Common myeloid progenitor, CD34-positive (primary cell): ENCODE measurements around the gene NR1H2.

Experiments
- CTCF ChIA-PET: fragments of 350-600 bp; sonication (Branson Sonifier 250); formaldehyde crosslinking; loops from one replicate; lab custom pipeline; 2021; ENCODE audit warnings: antibody characterized with exemption; lab: Charles Lee
- POLR2A ChIA-PET: fragments of 350-600 bp; sonication (Branson Sonifier 250); formaldehyde crosslinking; loops from one replicate; lab custom pipeline; 2021; ENCODE audit warnings: antibody characterized with exemption; lab: Charles Lee
- DNase-seq, 3 donors: peaks; one replicate each; pipeline versions ENCODE4 v3.0.0 to v3.0.0-alpha.2; 2013
- H3K27ac ChIP-seq, 2 experiments: 1 replicate in 1 of 2; 2 replicates in 1 of 2; pipeline ENCODE4 v1.7.0; 2013; ENCODE audit warnings: inconsistent platforms in 2 of 2, low read length in 2 of 2, mild to moderate bottlenecking in 2 of 2, low read depth in 1 of 2, moderate library complexity in 1 of 2; ENCODE audit not compliant: severe bottlenecking in 2 of 2, insufficient read depth in 1 of 2, poor library complexity in 1 of 2
- H3K27me3 ChIP-seq, 5 experiments: replicated peaks in 2 of 5; 1 replicate in 3 of 5; 2 replicates in 2 of 5; pipeline versions ENCODE4 v1.6.1 to v1.7.0; 2013; ENCODE audit warnings: low read length in 4 of 5, mild to moderate bottlenecking in 2 of 5, moderate library complexity in 2 of 5, inconsistent platforms in 1 of 5; ENCODE audit not compliant: insufficient read depth in 5 of 5, control insufficient read depth in 4 of 5
- H3K36me3 ChIP-seq, 4 experiments: 1 replicate in 2 of 4; 2 replicates in 2 of 4; pipeline versions ENCODE4 v1.6.1 to v1.7.0; 2013; ENCODE audit warnings: low read length in 3 of 4, control low read depth in 1 of 4, mild to moderate bottlenecking in 1 of 4; ENCODE audit not compliant: control insufficient read depth in 4 of 4, insufficient read depth in 4 of 4
- H3K4me1 ChIP-seq, 4 experiments: 1 replicate in 3 of 4; 2 replicates in 1 of 4; pipeline versions ENCODE4 v1.6.1 to v1.7.1; 2013; ENCODE audit warnings: low read length in 3 of 4, mild to moderate bottlenecking in 3 of 4, control low read depth in 1 of 4, inconsistent platforms in 1 of 4, moderate library complexity in 1 of 4; ENCODE audit not compliant: control insufficient read depth in 4 of 4, insufficient read depth in 4 of 4; ENCODE audit errors: control extremely low read depth in 1 of 4
- H3K4me3 ChIP-seq, 7 experiments: 1 replicate in 4 of 7; 2 replicates in 3 of 7; pipeline versions ENCODE4 v1.5.1 to v1.7.0; 2013; ENCODE audit warnings: mild to moderate bottlenecking in 7 of 7, low read length in 6 of 7, moderate library complexity in 6 of 7, inconsistent platforms in 2 of 7, low read depth in 2 of 7, control low read depth in 1 of 7; ENCODE audit not compliant: insufficient read depth in 4 of 7, control insufficient read depth in 1 of 7; ENCODE audit errors: extremely low read depth in 1 of 7
- H3K9me3 ChIP-seq, 5 experiments: 1 replicate in 4 of 5; 2 replicates in 1 of 5; pipeline versions ENCODE4 v1.6.1 to v1.7.1; 2013; ENCODE audit warnings: low read length in 4 of 5, mild to moderate bottlenecking in 2 of 5, inconsistent platforms in 1 of 5, low read depth in 1 of 5, moderate library complexity in 1 of 5; ENCODE audit not compliant: control insufficient read depth in 4 of 5, insufficient read depth in 2 of 5; ENCODE audit errors: control extremely low read depth in 1 of 5
- WGBS: methylation state at CpG from one replicate; pipeline ENCODE4 v1.1.5; 2013; ENCODE audit not compliant: insufficient coverage; 5-methylcytosine and 5-hydroxymethylcytosine counted together

Gene NR1H2

GRCh38 chr19:50379602-50380001 is 3.3 kb downstream of the NR1H2 start:
- DNase-seq, result no peak
- Histone ChIP-seq H3K36me3 (peaks cover 10 to 56% (median 44%) of the 10 kb centered on the region in 4 experiments), H3K4me3 (no peak overlapping the region), H3K27ac (no peak overlapping the region), H3K9me3 (no peaks in the 10 kb centered on the region), H3K27me3 (no peaks in the 10 kb centered on the region), H3K4me1 (peaks cover 3 to 19% (median 15%) of the 10 kb centered on the region in 4 experiments)
- 98% methylated on average over 11 of the region's 11 CpGs for WGBS
- CTCF ChIA-PET, result no interaction called here
- POLR2A ChIA-PET, result no interaction called here

- 98% methylated on average over 11 of the region's 11 CpGs for WGBS
- no peak overlapping the region for H3K4me3 ChIP-seq
- CTCF ChIA-PET, result no interaction called here
- no peak for DNase-seq
- no peaks in the 10 kb centered on the region for H3K9me3 ChIP-seq
- no peaks in the 10 kb centered on the region for H3K27me3 ChIP-seq
- POLR2A ChIA-PET, result no interaction called here
- peaks cover 10 to 56% (median 44%) of the 10 kb centered on the region in 4 experiments for H3K36me3 ChIP-seq
- H3K27ac ChIP-seq, result no peak overlapping the region
- peaks cover 4 to 25% (median 20%) of the 10 kb centered on the region in 4 experiments for H3K4me1 ChIP-seq
Observed at GRCh38 chr19:50380137-50380536, 3.9 kb downstream of the NR1H2 start.

GRCh38 chr19:50380751-50381151 is 4.5 kb downstream of the NR1H2 start:
- ChIA-PET POLR2A (no interaction called here), CTCF (no interaction called here)
- H3K36me3 ChIP-seq, result peaks cover 10 to 56% (median 44%) of the 10 kb centered on the region in 4 experiments
- no peak for DNase-seq
- H3K27ac ChIP-seq, result no peak overlapping the region
- 98% methylated on average over 8 of the region's 8 CpGs for WGBS
- H3K4me1 ChIP-seq, result peaks cover 4 to 29% (median 25%) of the 10 kb centered on the region in 4 experiments
- no peak overlapping the region for H3K4me3 ChIP-seq
- no peaks in the 10 kb centered on the region for H3K9me3 ChIP-seq
- no peaks in the 10 kb centered on the region for H3K27me3 ChIP-seq

- no peaks in the 10 kb centered on the region for H3K9me3 ChIP-seq
- no peak overlapping the region for H3K4me3 ChIP-seq
- H3K27ac ChIP-seq, result no peak overlapping the region
- peaks cover 10 to 65% (median 47%) of the 10 kb centered on the region in 4 experiments for H3K36me3 ChIP-seq
- no peak for DNase-seq
- ChIA-PET CTCF (interaction anchor here (1.1 kb wide), 1 partner anchor 34 kb away, joined by 3 read pairs; no protein-coding TSS in a partner anchor), POLR2A (no interaction called here)
- 96% methylated on average over 49 of the region's 58 CpGs for WGBS
- H3K4me1 ChIP-seq, result peaks cover 2 to 30% (median 23%) of the 10 kb centered on the region in 4 experiments
- H3K27me3 ChIP-seq, result no peaks in the 10 kb centered on the region
Observed at GRCh38 chr19:50381881-50382729, 5.8 kb downstream of the NR1H2 start.

- H3K36me3 ChIP-seq, result peaks cover 9 to 65% (median 44%) of the 10 kb centered on the region in 4 experiments
- ChIA-PET CTCF (interaction anchor here (1.1 kb wide), 1 partner anchor 33 kb away, joined by 3 read pairs; no protein-coding TSS in a partner anchor), POLR2A (interaction anchor here (1.3 kb wide), 1 partner anchor 32 kb away, joined by 4 read pairs; no protein-coding TSS in a partner anchor)
- no peaks in the 10 kb centered on the region for H3K9me3 ChIP-seq
- H3K4me3 ChIP-seq, result peak overlapping the region; percentile 43 to 86 (median 77)
- WGBS, result 62% methylated on average over 16 of the region's 21 CpGs
- DNase-seq, result no peak
- H3K27ac ChIP-seq, result peak overlapping the region in 1 of 2 experiments; percentile 54
- H3K27me3 ChIP-seq, result no peaks in the 10 kb centered on the region
- H3K4me1 ChIP-seq, result peaks cover 2 to 37% (median 18%) of the 10 kb centered on the region in 4 experiments
Observed at GRCh38 chr19:50383001-50383851, 7.0 kb downstream of the NR1H2 start.

GRCh38 chr19:50383852-50384684 is 7.8 kb downstream of the NR1H2 start, which contains the start of gene POLD1:
POLD1 (plus strand) TSS chr19:50384347; CDS start chr19:50398852, 14,505 bp downstream.
- peak; percentile 97 to 99 (median 98) for DNase-seq
- Histone ChIP-seq H3K27me3 (no peaks in the 10 kb centered on the region), H3K9me3 (no peaks in the 10 kb centered on the region), H3K4me3 (peak within 1 kb of the TSS; percentile 43 to 86 (median 77)), H3K36me3 (peaks cover 4 to 56% (median 36%) of the 10 kb centered on the region in 4 experiments), H3K4me1 (peaks cover 2 to 37% (median 18%) of the 10 kb centered on the region in 4 experiments), H3K27ac (peak within 1 kb of the TSS; percentile 2 to 73)
- ChIA-PET POLR2A (interaction anchor here (1.3 kb wide), 1 partner anchor 31 kb away, joined by 4 read pairs; no protein-coding TSS in a partner anchor), CTCF (interaction anchor here (1.7 kb wide), 1 partner anchor 31 kb away, joined by 5 read pairs; no protein-coding TSS in a partner anchor)
- under 1% methylated on average over 75 of the region's 78 CpGs for WGBS
